A549 (cell line): ENCODE measurements around the gene ADD2. TPM values are rescaled to one million over a fixed set of nuclear protein-coding genes. Genes with fewer than 3 reads are reported as not detected.

Source experiments
- ATAC-seq, 2 experiments: fragments of 200-7000 bp in 1 of 2; fragments of >200 bp in 1 of 2; cut with Nextera tagmentation in 1 of 2; cut with Tn5 transposase in 1 of 2; 3 replicates each; pipeline versions ENCODE4 v1.8.0 to v1.9.1; 2018 to 2020; ENCODE audit warnings: mild to moderate bottlenecking in 1 of 2, moderate library complexity in 1 of 2
- CTCF ChIA-PET: fragments of 300-600 bp; sonication (Branson Sonifier 250); formaldehyde crosslinking; extraction: SDS; loops from one replicate; lab custom pipeline; 2021; ENCODE audit warnings: antibody characterized with exemption, inconsistent platforms; lab: Yijun Ruan, JAX
- POLR2A ChIA-PET: fragments of 350-600 bp; formaldehyde crosslinking; extraction: SDS; loops from one replicate; lab custom pipeline; 2021; ENCODE audit warnings: antibody characterized with exemption, inconsistent platforms; lab: Yijun Ruan, JAX
- DNase-seq, 2 experiments: peaks; one replicate each; pipeline versions ENCODE4 v3.0.0 to v3.0.0-alpha.2; 2011 to 2016; ENCODE audit warnings: low read depth in 1 of 2, low spot score in 1 of 2
- FAIRE-seq: peaks from 2 replicates; lab custom pipeline; 2011; peaks lifted over from hg19 to GRCh38; lab: Jason Lieb, UNC
- H3K27ac ChIP-seq, 2 experiments: fragments of >200 bp; sonication (Bioruptor Twin); formaldehyde crosslinking; 3 replicates each; pipeline ENCODE4 v1.5.1; 2016 to 2017
- H3K4me1 ChIP-seq: fragments of >200 bp; sonication (Bioruptor Twin); formaldehyde crosslinking; 3 replicates; pipeline ENCODE4 v1.6.1; 2016
- H3K4me2 ChIP-seq: fragments of >200 bp; sonication (Bioruptor Twin); formaldehyde crosslinking; 3 replicates; pipeline ENCODE4 v1.6.1; 2016
- H3K4me3 ChIP-seq: fragments of >200 bp; sonication (Bioruptor Twin); formaldehyde crosslinking; 3 replicates; pipeline ENCODE4 v1.5.1; 2016
- H3K9me3 ChIP-seq: fragments of >200 bp; sonication (Bioruptor Twin); formaldehyde crosslinking; 3 replicates; pipeline ENCODE4 v1.6.1; 2016
- CBX2 ChIP-seq: fragments of 200-600 bp; sonication (generic); IDR thresholded peaks from 2 replicates; pipeline ENCODE4 v1.6.1; 2016; ENCODE audit warnings: low read depth, mild to moderate bottlenecking, borderline replicate concordance
- CTCF ChIP-seq: fragments of >200 bp; sonication (Bioruptor Twin); formaldehyde crosslinking; IDR thresholded peaks from 3 replicates; pipeline ENCODE4 v1.5.1; 2016
- EP300 ChIP-seq, 2 experiments: fragments of >200 bp; sonication (Bioruptor Twin); formaldehyde crosslinking; IDR thresholded peaks; 2 replicates in 1 of 2; 3 replicates in 1 of 2; pipeline ENCODE4 v1.6.1; 2016 to 2017
- FOSB ChIP-seq: fragments of 250-450 bp; sonication (Bioruptor Pico); IDR thresholded peaks from 2 replicates; pipeline ENCODE4 v1.5.0; 2020; ENCODE audit warnings: mild to moderate bottlenecking, moderate library complexity
- FOSL2 ChIP-seq, 2 experiments: fragments of 450-650 bp in 1 of 2; fragments of >200 bp in 1 of 2; sonication (Bioruptor Twin) in 1 of 2; formaldehyde crosslinking; IDR thresholded peaks; 2 replicates each; pipeline versions ENCODE4 v1.5.0 to v1.6.1; 2016 to 2020; ENCODE audit warnings: mild to moderate bottlenecking in 1 of 2, moderate library complexity in 1 of 2
- FOXS1 ChIP-seq: fragments of 250-450 bp; sonication (Bioruptor Pico); IDR thresholded peaks from 2 replicates; pipeline ENCODE4 v1.5.0; 2020; ENCODE audit warnings: mild to moderate bottlenecking, moderate library complexity
- HMGXB4 ChIP-seq: fragments of 250-450 bp; sonication (Bioruptor Pico); IDR thresholded peaks from 2 replicates; pipeline ENCODE4 v1.5.0; 2021; ENCODE audit warnings: mild to moderate bottlenecking, moderate library complexity, borderline replicate concordance
- JUN ChIP-seq, 2 experiments: fragments of >200 bp; sonication (Bioruptor Twin); formaldehyde crosslinking; IDR thresholded peaks; 2 replicates in 1 of 2; 3 replicates in 1 of 2; pipeline ENCODE4 v1.6.1; 2016 to 2017
- KDM1A ChIP-seq: fragments of 200-600 bp; sonication (generic); IDR thresholded peaks from 2 replicates; pipeline ENCODE4 v1.6.1; 2016; ENCODE audit warnings: low read depth, mild to moderate bottlenecking
- KDM5A ChIP-seq: fragments of 200-600 bp; sonication (generic); IDR thresholded peaks from 2 replicates; pipeline ENCODE4 v1.6.1; 2016; ENCODE audit warnings: antibody characterized with exemption, mild to moderate bottlenecking
- MAZ ChIP-seq: fragments of 150-350 bp; IDR thresholded peaks from 2 replicates; pipeline ENCODE4 v1.6.1; 2014; ENCODE audit warnings: antibody characterized with exemption, low read depth, low read length, borderline replicate concordance
- MYC ChIP-seq: IDR thresholded peaks from 2 replicates; pipeline ENCODE4 v1.6.1; 2012; ENCODE audit warnings: mild to moderate bottlenecking, inconsistent platforms, low read length, improper control_type of control experiment, borderline replicate concordance
- NFE2L2 ChIP-seq: fragments of 150-350 bp; conservative IDR thresholded peaks from 2 replicates; pipeline ENCODE4 v1.6.1; 2014; ENCODE audit warnings: low read length
- NPAS2 ChIP-seq: fragments of 250-450 bp; sonication (Bioruptor Pico); IDR thresholded peaks from 2 replicates; pipeline ENCODE4 v1.8.0; 2022; ENCODE audit warnings: mild to moderate bottlenecking, moderate library complexity, borderline replicate concordance
- POLR2A ChIP-seq: IDR thresholded peaks from 2 replicates; pipeline ENCODE4 v1.6.1; 2012; ENCODE audit warnings: mild to moderate bottlenecking, low read length
- POLR2AphosphoS2 ChIP-seq: conservative IDR thresholded peaks from 2 replicates; pipeline ENCODE4 v1.6.1; 2012; ENCODE audit warnings: low read length, improper control_type of control experiment, inconsistent platforms
- RCOR1 ChIP-seq: fragments of 150-350 bp; IDR thresholded peaks from 2 replicates; pipeline ENCODE4 v1.6.1; 2014; ENCODE audit warnings: antibody characterized with exemption, low read length, low read depth
- SMC3 ChIP-seq: fragments of >200 bp; sonication (Bioruptor Twin); formaldehyde crosslinking; IDR thresholded peaks from 3 replicates; pipeline ENCODE4 v1.6.1; 2018; ENCODE audit warnings: inconsistent platforms
- ZFP36 ChIP-seq: fragments of 450-650 bp; IDR thresholded peaks from 2 replicates; pipeline ENCODE4 v1.6.1; 2014; ENCODE audit warnings: borderline replicate concordance; ENCODE audit not compliant: partially characterized antibody
- ZSCAN20 ChIP-seq: fragments of 250-450 bp; sonication (Bioruptor Pico); IDR thresholded peaks from 2 replicates; pipeline ENCODE4 v1.8.0; 2022; ENCODE audit warnings: mild to moderate bottlenecking, moderate library complexity
- WGBS: methylation state at CpG from one replicate; pipeline ENCODE4 v1.1.6; 2017; ENCODE audit errors: missing lambda C conversion rate; 5-methylcytosine and 5-hydroxymethylcytosine counted together
- polyA plus RNA-seq, 4 experiments: library from polyadenylated mRNA; depleted of rRNA in 3 of 4; stranded (reverse); fragments of >200 nt; fragmentation: RNase III in 1 of 4; extraction: RNeasy Plus Mini Kit Qiagen cat#74134 plus additional on column Dnase treatment in 1 of 4; gene quantifications; 2 replicates in 3 of 4; 3 replicates in 1 of 4; pipeline ENCODE4 v1.2.3, GENCODE V29; 2011 to 2017
- TF ChIP-seq, protein P1 (sequence below): fragments of 450-650 bp; IDR thresholded peaks from 2 replicates; pipeline ENCODE4 v1.6.1; 2014; ENCODE audit warnings: antibody characterized with exemption
- TF ChIP-seq, protein P2 (sequence below): IDR thresholded peaks from 2 replicates; pipeline ENCODE4 v1.6.1; 2012

The ADD2 gene
- polyA plus RNA-seq, 2 of the 4 experiments (the other 2 are of a cell fraction) = 18.0 to 25.5 TPM

- CTCF ChIA-PET = interaction anchor here (1.1 to 2.8 kb wide), 5 partner anchors 10 to 253 kb away, joined by 3 to 14 read pairs (median 3); partner anchors contain the start of gene ADD2
- TF ChIP-seq CBX2 (no peak), MYC (no peak), ZFP36 (no peak), ZSCAN20 (CRISPR knock-in tag) (no peak), EP300 (IDR thresholded peaks at IDR 0.05) (no peak), CTCF (no peak), FOSB (no peak), RCOR1 (no peak), NFE2L2 (no peak), KDM5A (no peak), KDM1A (no peak), MAZ (no peak), JUN (IDR thresholded peaks at IDR 0.05) (no peak), FOSL2 (IDR thresholded peaks at IDR 0.05) (no peak), FOSL2 (CRISPR knock-in tag; IDR thresholded peaks at IDR 0.05) (no peak)
- TF ChIP-seq, protein P1, sequence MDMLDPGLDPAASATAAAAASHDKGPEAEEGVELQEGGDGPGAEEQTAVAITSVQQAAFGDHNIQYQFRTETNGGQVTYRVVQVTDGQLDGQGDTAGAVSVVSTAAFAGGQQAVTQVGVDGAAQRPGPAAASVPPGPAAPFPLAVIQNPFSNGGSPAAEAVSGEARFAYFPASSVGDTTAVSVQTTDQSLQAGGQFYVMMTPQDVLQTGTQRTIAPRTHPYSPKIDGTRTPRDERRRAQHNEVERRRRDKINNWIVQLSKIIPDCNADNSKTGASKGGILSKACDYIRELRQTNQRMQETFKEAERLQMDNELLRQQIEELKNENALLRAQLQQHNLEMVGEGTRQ = no peak
- 56% methylated on average over 1 of the region's 1 CpG for WGBS
- H3K27ac ChIP-seq = no peak overlapping the region
- ATAC-seq (peak; percentile 56 to 58; a peak in 2 of 6 replicates), FAIRE-seq (no peak), DNase-seq (peak in 1 of 2 experiments; percentile 13)
- no peak overlapping the region for H3K4me3 ChIP-seq
- H3K4me2 ChIP-seq = no peak overlapping the region
- no peaks in the 10 kb centered on the region for H3K4me1 ChIP-seq
- POLR2A ChIA-PET = no interaction called here
- H3K9me3 ChIP-seq = no peaks in the 10 kb centered on the region
Measured at GRCh38 chr2:70748002-70748784, 19.8 kb downstream of the ADD2 start.

GRCh38 chr2:70747284-70747683 lies 20.7 kb downstream of the ADD2 start:
- TF ChIP-seq FOXS1 (CRISPR knock-in tag) = no peak
- TF ChIP-seq POLR2AphosphoS2 = no peak
- TF ChIP-seq EP300 (IDR thresholded peaks at IDR 0.05) = no peak
- no peak for TF ChIP-seq CTCF
- no peak for TF ChIP-seq FOSL2 (IDR thresholded peaks at IDR 0.05)
- peak; percentile 47; the same call in 1 of the 2 replicates for TF ChIP-seq FOSL2 (CRISPR knock-in tag; IDR thresholded peaks at IDR 0.05)
- no peak for TF ChIP-seq NPAS2 (CRISPR knock-in tag)
- TF ChIP-seq, protein P2, sequence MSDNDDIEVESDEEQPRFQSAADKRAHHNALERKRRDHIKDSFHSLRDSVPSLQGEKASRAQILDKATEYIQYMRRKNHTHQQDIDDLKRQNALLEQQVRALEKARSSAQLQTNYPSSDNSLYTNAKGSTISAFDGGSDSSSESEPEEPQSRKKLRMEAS = peak; percentile 30; the same call in 1 of the 2 replicates
- no peak for TF ChIP-seq MYC
- TF ChIP-seq SMC3 = no peak
- no peak for TF ChIP-seq HMGXB4 (CRISPR knock-in tag)
- no peak for TF ChIP-seq POLR2A
- TF ChIP-seq MAZ = no peak
- 93% methylated on average over 3 of the region's 3 CpGs for WGBS
- Histone ChIP-seq H3K4me3 (no peak overlapping the region), H3K4me1 (no peaks in the 10 kb centered on the region), H3K27ac (no peak overlapping the region), H3K4me2 (no peak overlapping the region), H3K9me3 (no peaks in the 10 kb centered on the region)
- ATAC-seq (no peak), DNase-seq (no peak), FAIRE-seq (no peak)
- CTCF ChIA-PET = interaction anchor here (0.6 to 2.8 kb wide), 6 partner anchors 9 to 43 kb away, joined by 3 to 14 read pairs (median 4); partner anchors contain the start of genes ADD2 and FIGLA
- POLR2A ChIA-PET = no interaction called here
